HG03280 (cell line): Measurements from ENCODE around the gene EXOC6.
"Not testable (repeated sequence)": the region's sequence is repeated elsewhere in the genome, so short reads cannot be mapped to it uniquely, and the experiment has no call there.

Experiments used
- ATAC-seq: cut with Tn5 transposase; IDR thresholded peaks from one replicate; pipeline ENCODE4 v1.9.1; 2021; ENCODE audit warnings: mild to moderate bottlenecking, moderate library complexity; ENCODE audit not compliant: unreplicated experiment

Gene EXOC6

GRCh38 chr10:93101148-93101547, 252.8 kb downstream of the EXOC6 start:
- ATAC-seq, result not testable (repeated sequence)

- no peak for ATAC-seq
These were observed 255.6 kb downstream of the EXOC6 start for GRCh38 chr10:93103953-93104352.

- no peak for ATAC-seq
These were observed 258.3 kb downstream of the EXOC6 start for GRCh38 chr10:93106631-93107072.
